Loucy (cell line): Measurements from ENCODE around the gene TCAIM.

Source experiments
- H2AFZ ChIP-seq: fragments of 200-600 bp; sonication (generic); 2 replicates; pipeline ENCODE4 v1.6.0; 2016; ENCODE audit warnings: antibody characterized with exemption, mild to moderate bottlenecking, low read length, moderate library complexity
- H3F3A ChIP-seq: fragments of 200-600 bp; 2 replicates; pipeline ENCODE4 v1.6.0; 2016; ENCODE audit warnings: antibody characterized with exemption, low read depth, mild to moderate bottlenecking
- H3K27me3 ChIP-seq: fragments of 200-600 bp; sonication (generic); 2 replicates; pipeline ENCODE4 v1.6.1; 2014; ENCODE audit warnings: low read length, mild to moderate bottlenecking; ENCODE audit not compliant: insufficient read depth, poor library complexity, severe bottlenecking
- H3K36me3 ChIP-seq: fragments of 200-600 bp; sonication (generic); 2 replicates; pipeline ENCODE4 v1.6.1; 2016; ENCODE audit warnings: low read length; ENCODE audit not compliant: insufficient read depth
- H3K4me1 ChIP-seq: fragments of 200-600 bp; sonication (generic); 2 replicates; pipeline ENCODE4 v1.5.1; 2014; ENCODE audit warnings: low read length, mild to moderate bottlenecking; ENCODE audit not compliant: insufficient read depth, poor library complexity, severe bottlenecking
- H3K4me2 ChIP-seq: fragments of 200-600 bp; sonication (generic); 2 replicates; pipeline ENCODE4 v1.6.0; 2014; ENCODE audit warnings: antibody characterized with exemption, low read length, low read depth, mild to moderate bottlenecking; ENCODE audit not compliant: poor library complexity, severe bottlenecking
- H3K4me3 ChIP-seq: fragments of 200-600 bp; sonication (generic); 2 replicates; pipeline ENCODE4 v1.5.1; 2014; ENCODE audit warnings: low read length, mild to moderate bottlenecking, mixed read lengths; ENCODE audit not compliant: poor library complexity, severe bottlenecking
- H3K79me2 ChIP-seq: fragments of 200-600 bp; sonication (generic); 2 replicates; pipeline ENCODE4 v1.6.1; 2014; ENCODE audit warnings: low read length; ENCODE audit not compliant: insufficient read depth
- H3K9ac ChIP-seq: fragments of 200-600 bp; sonication (generic); 2 replicates; pipeline ENCODE4 v1.6.0; 2014; ENCODE audit warnings: mild to moderate bottlenecking, low read depth, low read length, moderate library complexity; ENCODE audit not compliant: poor library complexity, severe bottlenecking
- H3K9me2 ChIP-seq: fragments of 200-600 bp; sonication (generic); replicated peaks from 2 replicates; pipeline ENCODE4 v1.6.1; 2016; ENCODE audit warnings: low read depth, low read length, mixed read lengths
- H3K9me3 ChIP-seq: fragments of 200-600 bp; sonication (generic); 2 replicates; pipeline ENCODE4 v1.6.1; 2014; ENCODE audit warnings: mild to moderate bottlenecking, antibody characterized with exemption, low read length, low read depth; ENCODE audit not compliant: insufficient read depth
- H4K20me1 ChIP-seq: fragments of 200-600 bp; sonication (generic); 2 replicates; pipeline ENCODE4 v1.6.0; 2014; ENCODE audit warnings: antibody characterized with exemption, low read length, mild to moderate bottlenecking; ENCODE audit not compliant: insufficient read depth, poor library complexity, severe bottlenecking
- CTCF ChIP-seq: fragments of 200-600 bp; sonication (generic); conservative IDR thresholded peaks from 2 replicates; pipeline ENCODE4 v1.5.1; 2014; ENCODE audit warnings: mild to moderate bottlenecking, antibody characterized with exemption, low read length
- EZH2phosphoT487 ChIP-seq: fragments of 200-600 bp; IDR thresholded peaks from 2 replicates; pipeline ENCODE4 v1.6.1; 2018; ENCODE audit warnings: antibody characterized with exemption, mild to moderate bottlenecking, moderate library complexity, borderline replicate concordance

The TCAIM gene

GRCh38 chr3:44387404-44387803 is 48.8 kb downstream of the TCAIM start:
- Histone ChIP-seq H3K27me3 (no peaks in the 10 kb centered on the region), H3K9me2 (no peaks in the 10 kb centered on the region), H3K4me2 (no peak overlapping the region), H4K20me1 (no peaks in the 10 kb centered on the region), H3K9me3 (peaks cover 9% of the 10 kb centered on the region; the same call in 1 of the 2 replicates), H2AFZ (no peak overlapping the region), H3K36me3 (no peaks in the 10 kb centered on the region), H3K9ac (no peak overlapping the region), H3K4me1 (no peaks in the 10 kb centered on the region), H3K79me2 (no peaks in the 10 kb centered on the region), H3K4me3 (no peak overlapping the region), H3F3A (no peaks in the 10 kb centered on the region)
- TF ChIP-seq EZH2phosphoT487 = no peak
- TF ChIP-seq CTCF = no peak

GRCh38 chr3:44392489-44392888 is 53.9 kb downstream of the TCAIM start:
- Histone ChIP-seq H3K4me1 (no peaks in the 10 kb centered on the region), H2AFZ (no peak overlapping the region), H3K27me3 (no peaks in the 10 kb centered on the region), H4K20me1 (no peaks in the 10 kb centered on the region), H3K4me3 (no peak overlapping the region), H3K4me2 (no peak overlapping the region), H3K36me3 (no peaks in the 10 kb centered on the region), H3K9me3 (no peaks in the 10 kb centered on the region), H3K9ac (no peak overlapping the region), H3K9me2 (no peaks in the 10 kb centered on the region), H3F3A (no peaks in the 10 kb centered on the region), H3K79me2 (no peaks in the 10 kb centered on the region)
- TF ChIP-seq CTCF (no peak), EZH2phosphoT487 (no peak)

- Histone ChIP-seq H3K9ac (no peak overlapping the region), H2AFZ (no peak overlapping the region), H3F3A (no peaks in the 10 kb centered on the region), H3K9me3 (no peaks in the 10 kb centered on the region), H3K36me3 (no peaks in the 10 kb centered on the region), H3K4me1 (no peaks in the 10 kb centered on the region), H3K4me3 (no peak overlapping the region), H3K79me2 (no peaks in the 10 kb centered on the region), H3K27me3 (no peaks in the 10 kb centered on the region), H3K9me2 (no peaks in the 10 kb centered on the region), H4K20me1 (no peaks in the 10 kb centered on the region), H3K4me2 (no peak overlapping the region)
- TF ChIP-seq EZH2phosphoT487 (no peak), CTCF (no peak)
These were observed 57.1 kb downstream of the TCAIM start for GRCh38 chr3:44395714-44396113.
